ENCODE results near the gene ARHGAP26. TPM values are rescaled to one million over a fixed set of nuclear protein-coding genes. Genes with fewer than 3 reads are reported as not detected.
A peak's percentile ranks its signal among the peaks of the same experiment; 100 is the strongest.

ARHGAP26 gene
- total RNA-seq, 1 donor from 2014 or later: 14.1 TPM

GRCh38 chr5:142724821-142725220, 45.4 kb upstream of the ARHGAP26 start:
- no peaks in the 10 kb centered on the region for H3K9me3 Mint-ChIP-seq (ENCODE audit: unreplicated experiment)
- H3K27ac Mint-ChIP-seq (ENCODE audit: unreplicated experiment): peak overlapping the region; percentile 97
- TF ChIP-seq, protein P1, sequence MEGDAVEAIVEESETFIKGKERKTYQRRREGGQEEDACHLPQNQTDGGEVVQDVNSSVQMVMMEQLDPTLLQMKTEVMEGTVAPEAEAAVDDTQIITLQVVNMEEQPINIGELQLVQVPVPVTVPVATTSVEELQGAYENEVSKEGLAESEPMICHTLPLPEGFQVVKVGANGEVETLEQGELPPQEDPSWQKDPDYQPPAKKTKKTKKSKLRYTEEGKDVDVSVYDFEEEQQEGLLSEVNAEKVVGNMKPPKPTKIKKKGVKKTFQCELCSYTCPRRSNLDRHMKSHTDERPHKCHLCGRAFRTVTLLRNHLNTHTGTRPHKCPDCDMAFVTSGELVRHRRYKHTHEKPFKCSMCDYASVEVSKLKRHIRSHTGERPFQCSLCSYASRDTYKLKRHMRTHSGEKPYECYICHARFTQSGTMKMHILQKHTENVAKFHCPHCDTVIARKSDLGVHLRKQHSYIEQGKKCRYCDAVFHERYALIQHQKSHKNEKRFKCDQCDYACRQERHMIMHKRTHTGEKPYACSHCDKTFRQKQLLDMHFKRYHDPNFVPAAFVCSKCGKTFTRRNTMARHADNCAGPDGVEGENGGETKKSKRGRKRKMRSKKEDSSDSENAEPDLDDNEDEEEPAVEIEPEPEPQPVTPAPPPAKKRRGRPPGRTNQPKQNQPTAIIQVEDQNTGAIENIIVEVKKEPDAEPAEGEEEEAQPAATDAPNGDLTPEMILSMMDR (IDR thresholded peaks at IDR 0.05): no peak
- H3K36me3 Mint-ChIP-seq (ENCODE audit: unreplicated experiment): no peaks in the 10 kb centered on the region
- peaks cover 47% of the 10 kb centered on the region for H3K4me1 Mint-ChIP-seq (ENCODE audit: unreplicated experiment)
- H3K4me3 Mint-ChIP-seq (ENCODE audit: unreplicated experiment): no peak overlapping the region
- no peaks in the 10 kb centered on the region for H3K27me3 Mint-ChIP-seq (ENCODE audit: unreplicated experiment)
- no peak for DNase-seq (ENCODE audit: extremely low spot score, unreplicated experiment)

- H3K9me3 Mint-ChIP-seq (ENCODE audit: unreplicated experiment): no peaks in the 10 kb centered on the region
- H3K27ac Mint-ChIP-seq (ENCODE audit: unreplicated experiment): peak overlapping the region; percentile 97
- TF ChIP-seq, protein P1 (IDR thresholded peaks at IDR 0.05): no peak
- peaks cover 42% of the 10 kb centered on the region for H3K4me1 Mint-ChIP-seq (ENCODE audit: unreplicated experiment)
- no peaks in the 10 kb centered on the region for H3K36me3 Mint-ChIP-seq (ENCODE audit: unreplicated experiment)
- H3K27me3 Mint-ChIP-seq (ENCODE audit: unreplicated experiment): no peaks in the 10 kb centered on the region
- no peak overlapping the region for H3K4me3 Mint-ChIP-seq (ENCODE audit: unreplicated experiment)
- DNase-seq (ENCODE audit: extremely low spot score, unreplicated experiment): no peak
Measured at GRCh38 chr5:142725231-142726187, 44.7 kb upstream of the ARHGAP26 start.

GRCh38 chr5:142726188-142726731, 43.9 kb upstream of the ARHGAP26 start:
- no peak overlapping the region for H3K4me3 Mint-ChIP-seq (ENCODE audit: unreplicated experiment)
- no peaks in the 10 kb centered on the region for H3K36me3 Mint-ChIP-seq (ENCODE audit: unreplicated experiment)
- no peaks in the 10 kb centered on the region for H3K27me3 Mint-ChIP-seq (ENCODE audit: unreplicated experiment)
- no peak for DNase-seq (ENCODE audit: extremely low spot score, unreplicated experiment)
- H3K27ac Mint-ChIP-seq (ENCODE audit: unreplicated experiment): peak overlapping the region; percentile 97
- TF ChIP-seq, protein P1 (IDR thresholded peaks at IDR 0.05): no peak
- H3K4me1 Mint-ChIP-seq (ENCODE audit: unreplicated experiment): peaks cover 42% of the 10 kb centered on the region
- H3K9me3 Mint-ChIP-seq (ENCODE audit: unreplicated experiment): no peaks in the 10 kb centered on the region

GRCh38 chr5:142727735-142728047, 42.5 kb upstream of the ARHGAP26 start:
- Mint-ChIP-seq H3K4me1 (ENCODE audit: unreplicated experiment) (peaks cover 39% of the 10 kb centered on the region), H3K27me3 (ENCODE audit: unreplicated experiment) (no peaks in the 10 kb centered on the region), H3K36me3 (ENCODE audit: unreplicated experiment) (no peaks in the 10 kb centered on the region), H3K27ac (ENCODE audit: unreplicated experiment) (peak overlapping the region; percentile 97), H3K9me3 (ENCODE audit: unreplicated experiment) (no peaks in the 10 kb centered on the region), H3K4me3 (ENCODE audit: unreplicated experiment) (no peak overlapping the region)
- DNase-seq (ENCODE audit: extremely low spot score, unreplicated experiment): no peak
- TF ChIP-seq, protein P1 (IDR thresholded peaks at IDR 0.05): no peak

Measured in osteocyte (in vitro differentiated cells).